ENCODE results near the gene ADCY5. TPM values are rescaled to one million over a fixed set of nuclear protein-coding genes. Genes with fewer than 3 reads are reported as not detected.

Gene ADCY5
- total RNA-seq, 1 donor from 2014 or later = 3.8 TPM

- DNase-seq (ENCODE audit: low spot score) (no peak), ATAC-seq (no peak)
Measured at GRCh38 chr3:123313889-123314288, 135.0 kb downstream of the ADCY5 start.

GRCh38 chr3:123312331-123313265, 136.3 kb downstream of the ADCY5 start:
- no peak for DNase-seq (ENCODE audit: low spot score)

GRCh38 chr3:123311201-123311600, 137.7 kb downstream of the ADCY5 start:
- DNase-seq (ENCODE audit: low spot score) = no peak
- ATAC-seq = no peak

More at GRCh38 chr3:123312331-123313265, 136.3 kb downstream of the ADCY5 start:
- peak; percentile 65 for ATAC-seq

GRCh38 chr3:123310741-123311140, 138.1 kb downstream of the ADCY5 start:
- DNase-seq (ENCODE audit: low spot score) (no peak), ATAC-seq (no peak)

- ATAC-seq (no peak), DNase-seq (ENCODE audit: low spot score) (no peak)
Measured at GRCh38 chr3:123310186-123310585, 138.7 kb downstream of the ADCY5 start.

DNA sequence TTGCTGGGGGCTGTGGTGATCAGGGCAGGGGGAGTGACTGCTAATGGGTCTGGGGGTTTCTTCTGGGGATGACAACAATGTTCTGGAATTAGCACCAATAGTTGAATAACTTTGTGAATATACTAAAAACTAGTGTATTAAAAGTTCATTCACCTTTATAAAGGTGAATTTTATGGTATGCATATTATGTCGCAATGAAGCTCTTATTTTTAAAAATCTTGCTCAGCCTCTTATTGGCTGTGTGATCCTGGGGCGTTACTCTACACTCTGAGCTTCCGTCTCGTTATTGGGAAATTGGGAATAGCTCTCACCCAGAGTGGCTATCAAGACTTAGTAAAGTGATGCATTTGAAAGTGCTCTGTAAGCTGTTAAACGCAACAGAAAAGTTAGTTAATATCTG, 141.8 kb downstream of the ADCY5 start:
- ATAC-seq (no peak), DNase-seq (ENCODE audit: low spot score) (no peak)

- ATAC-seq (no peak), DNase-seq (ENCODE audit: low spot score) (no peak)
Measured at GRCh38 chr3:123305192-123305591, 143.7 kb downstream of the ADCY5 start.

GRCh38 chr3:123303976-123304560, 144.8 kb downstream of the ADCY5 start:
- DNase-seq (ENCODE audit: low spot score) (no peak), ATAC-seq (no peak)

DNA sequence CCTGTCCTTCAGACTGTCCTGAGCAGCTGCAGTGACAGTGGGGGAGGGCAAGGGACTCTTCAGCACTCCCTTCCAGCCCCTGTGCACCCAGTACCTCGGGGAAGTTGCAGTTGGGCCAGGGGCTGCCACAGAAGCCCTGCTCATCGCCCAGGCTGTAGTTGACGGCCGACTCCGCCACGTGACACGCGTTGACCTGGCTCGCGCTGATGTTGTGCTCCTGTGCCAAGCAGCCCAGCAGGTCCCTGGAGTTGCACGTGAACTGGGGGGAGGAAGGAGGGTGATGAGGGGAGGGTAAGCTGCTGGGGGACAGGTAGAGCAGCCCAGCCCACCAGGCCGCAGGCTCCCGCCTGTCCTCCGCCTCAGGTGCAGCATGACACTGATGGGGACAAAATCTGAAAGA, 145.9 kb downstream of the ADCY5 start:
- DNase-seq (ENCODE audit: low spot score) (no peak), ATAC-seq (no peak)

- DNase-seq (ENCODE audit: low spot score) = no peak
- no peak for ATAC-seq
Measured at GRCh38 chr3:123301331-123302184, 147.3 kb downstream of the ADCY5 start.

DNA sequence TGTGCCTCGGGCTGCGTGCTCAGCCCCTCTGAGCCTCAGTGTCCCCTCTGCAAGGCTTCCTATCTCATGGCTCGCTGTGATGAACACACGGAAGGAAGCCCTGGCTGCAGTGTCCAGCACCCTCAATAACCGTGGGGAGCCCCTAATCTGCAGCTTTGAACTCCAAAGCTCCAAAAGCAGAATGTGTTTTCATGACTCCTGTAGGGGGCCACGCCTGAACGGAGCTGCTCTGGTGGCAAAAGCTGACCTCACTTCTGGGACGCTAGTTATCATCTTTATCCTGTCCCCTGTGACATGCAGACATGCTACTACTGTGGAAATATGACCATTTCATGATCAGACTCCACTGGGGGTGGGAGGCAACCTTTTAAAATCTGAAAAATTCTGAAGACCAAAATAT, 148.3 kb downstream of the ADCY5 start:
- DNase-seq (ENCODE audit: low spot score) (no peak), ATAC-seq (no peak)

- ATAC-seq = no peak
- DNase-seq (ENCODE audit: low spot score) = no peak
Measured at GRCh38 chr3:123300056-123300455, 148.8 kb downstream of the ADCY5 start.

DNA sequence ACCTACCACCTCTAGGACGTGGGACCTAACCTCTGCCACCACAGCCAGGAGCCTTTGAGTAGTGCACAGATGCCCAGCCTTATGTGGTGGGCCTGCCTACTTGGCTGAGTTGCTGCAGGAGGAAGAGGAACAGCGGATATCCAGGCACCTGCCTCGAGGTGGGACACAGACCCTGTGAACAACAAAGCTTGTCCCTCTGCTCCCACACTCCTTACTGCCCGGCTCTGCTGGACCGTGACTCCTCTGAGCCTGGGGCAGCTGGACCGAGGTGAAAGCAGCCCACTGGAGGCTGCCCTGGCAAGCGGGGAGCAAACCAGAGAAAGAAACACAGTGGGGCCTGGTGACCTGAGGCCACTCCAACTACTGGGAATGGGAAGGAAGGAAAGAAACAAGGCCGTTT, 149.3 kb downstream of the ADCY5 start:
- no peak for ATAC-seq
- DNase-seq (ENCODE audit: low spot score) = no peak

DNA sequence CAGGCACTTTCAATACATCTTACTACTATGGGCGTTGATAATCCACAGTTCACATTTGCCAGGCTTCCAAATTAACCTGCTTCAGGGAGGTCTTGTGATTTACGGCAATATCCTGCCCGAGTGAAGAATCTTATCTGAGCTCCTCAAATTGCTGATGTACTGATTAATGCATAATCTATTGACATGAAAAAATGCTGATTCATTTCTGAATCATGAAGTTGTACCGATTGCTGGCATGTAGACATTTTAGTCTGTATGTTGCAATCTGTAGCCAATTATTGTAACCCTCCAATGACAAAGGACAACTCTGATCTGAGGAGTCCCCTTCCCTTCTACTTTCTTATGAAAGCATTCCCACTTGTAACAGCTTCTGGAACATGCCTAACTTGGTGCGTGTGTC, 150.0 kb downstream of the ADCY5 start:
- ATAC-seq = no peak
- DNase-seq (ENCODE audit: low spot score) = no peak

DNA sequence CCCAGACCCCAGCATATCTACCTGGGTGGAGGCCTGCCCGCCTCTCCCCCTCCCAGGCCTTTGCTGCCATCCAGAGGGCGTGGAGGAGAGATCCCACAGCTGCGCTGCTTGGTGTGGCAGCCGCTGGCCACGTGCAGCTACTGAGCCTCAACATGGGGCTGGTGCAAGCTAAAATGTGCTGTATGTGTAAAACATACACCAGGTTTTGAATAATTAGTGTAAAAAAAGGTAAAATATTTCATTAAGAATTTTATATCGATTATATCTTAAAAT, 151.3 kb downstream of the ADCY5 start:
- ATAC-seq = no peak
- no peak for DNase-seq (ENCODE audit: low spot score)

- DNase-seq (ENCODE audit: low spot score) = no peak
- ATAC-seq = no peak
Measured at GRCh38 chr3:123296836-123297626, 151.9 kb downstream of the ADCY5 start.

DNA sequence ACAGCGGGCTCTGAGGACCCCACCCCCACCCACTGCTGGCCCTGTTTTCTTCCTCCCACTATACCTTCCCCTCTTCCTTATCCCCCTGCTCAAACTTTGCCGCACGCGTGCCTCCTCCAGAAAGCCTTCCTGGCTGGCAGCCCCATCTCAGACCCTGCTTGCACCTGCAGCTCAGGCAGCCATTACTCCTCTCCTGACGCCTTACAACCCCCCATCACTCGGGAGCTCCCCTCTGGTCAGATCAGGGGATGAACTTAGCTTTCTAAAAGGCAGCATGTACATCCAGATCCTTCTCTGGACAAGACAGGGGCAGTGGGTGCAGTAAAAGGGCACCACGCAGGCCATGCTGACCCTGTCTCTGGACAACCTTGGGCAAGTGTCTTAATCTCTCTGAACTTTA, 152.6 kb downstream of the ADCY5 start:
- DNase-seq (ENCODE audit: low spot score) (no peak), ATAC-seq (no peak)

DNA sequence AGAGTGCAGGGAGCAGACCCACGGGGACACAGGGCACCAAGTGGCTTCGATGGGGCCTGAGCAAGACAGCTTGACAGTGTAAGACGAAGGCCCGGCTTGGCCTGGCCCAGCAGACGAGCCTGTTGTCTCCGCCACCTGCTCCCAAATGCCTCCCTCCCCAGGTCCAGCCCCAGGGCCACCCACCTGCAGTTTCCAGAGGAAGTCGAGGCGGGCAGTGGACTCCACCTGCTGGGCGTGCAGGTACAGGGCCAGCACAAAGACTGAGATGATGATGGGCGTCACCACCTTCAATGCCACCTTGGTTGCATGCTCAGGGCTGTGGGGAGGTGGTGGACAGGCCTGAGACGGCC, 153.0 kb downstream of the ADCY5 start:
- ATAC-seq (no peak), DNase-seq (ENCODE audit: low spot score) (no peak)

GRCh38 chr3:123295171-123295900, 153.6 kb downstream of the ADCY5 start:
- ATAC-seq (no peak), DNase-seq (ENCODE audit: low spot score) (no peak)

DNA sequence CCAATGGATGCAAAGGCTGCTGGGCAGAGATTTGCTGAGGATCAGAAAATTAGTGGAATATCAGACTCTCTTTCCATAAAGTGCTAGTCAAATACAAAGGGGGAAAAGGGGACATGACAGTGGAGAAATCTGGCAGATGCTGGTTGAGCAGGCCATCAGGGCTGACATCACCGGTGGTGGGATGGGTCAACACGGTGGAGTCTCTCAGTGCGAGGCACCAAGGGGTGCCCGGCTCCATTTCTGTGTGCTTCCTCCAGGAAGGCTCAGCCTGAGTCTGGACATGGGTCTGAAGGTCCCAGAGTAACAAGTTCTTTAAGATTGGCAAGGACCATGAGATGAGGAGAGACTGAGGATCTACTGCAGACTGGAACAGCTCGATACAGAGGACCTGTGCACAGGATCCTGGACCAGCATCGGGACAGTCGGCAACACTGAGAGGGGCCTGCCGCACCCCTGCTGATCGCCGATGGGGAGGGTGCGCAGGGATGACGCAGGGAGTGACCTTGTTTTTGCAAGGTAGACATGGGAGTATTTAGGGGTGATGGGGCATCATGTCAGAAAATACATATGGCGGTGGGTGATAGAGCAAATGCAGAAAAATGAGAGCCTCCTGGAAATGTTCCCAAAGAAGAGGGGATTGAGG, 154.5 kb downstream of the ADCY5 start:
- ATAC-seq (no peak), DNase-seq (ENCODE audit: low spot score) (no peak)

Data from left lobe of liver (tissue), 2 donors.